BJ (cell line): ENCODE measurements around the gene RETREG1. TPM values are rescaled to one million over a fixed set of nuclear protein-coding genes. Genes with fewer than 3 reads are reported as not detected.

Source experiments
- CTCF ChIA-PET: fragments of 350-600 bp; formaldehyde crosslinking; extraction: SDS; loops from one replicate; lab custom pipeline; 2021; ENCODE audit warnings: antibody characterized with exemption, inconsistent platforms; lab: Yijun Ruan, JAX
- POLR2A ChIA-PET: fragments of 300-600 bp; sonication (Branson Sonifier 250); formaldehyde crosslinking; extraction: SDS; loops from one replicate; lab custom pipeline; 2021; ENCODE audit warnings: antibody characterized with exemption; lab: Charles Lee
- DNase-seq: peaks from one replicate; pipeline ENCODE4 v3.0.0-alpha.2; 2011; ENCODE audit warnings: low read depth
- H3K27me3 ChIP-seq: 2 replicates; pipeline ENCODE4 v1.6.0; 2011; ENCODE audit warnings: low read length; ENCODE audit not compliant: control insufficient read depth, insufficient read depth
- H3K36me3 ChIP-seq: 2 replicates; pipeline ENCODE4 v1.5.1; 2011; ENCODE audit warnings: low read length; ENCODE audit not compliant: control insufficient read depth, insufficient read depth
- H3K4me3 ChIP-seq: 2 replicates; pipeline ENCODE4 v1.5.1; 2011; ENCODE audit warnings: low read depth, mild to moderate bottlenecking, control low read depth, low read length
- polyA plus RNA-seq: library from polyadenylated mRNA; depleted of rRNA; stranded (reverse); fragments of >200 nt; gene quantifications from 2 replicates; pipeline ENCODE4 v1.2.3, GENCODE V29; 2011
- TF ChIP-seq, protein P1 (sequence below): IDR thresholded peaks from 2 replicates; pipeline ENCODE4 v1.5.1; 2011; ENCODE audit warnings: low read depth, mild to moderate bottlenecking, control low read depth, inconsistent platforms, low read length, moderate library complexity; ENCODE audit not compliant: insufficient read depth

Gene RETREG1
- polyA plus RNA-seq, 1 experiment = 0.04 TPM

DNA sequence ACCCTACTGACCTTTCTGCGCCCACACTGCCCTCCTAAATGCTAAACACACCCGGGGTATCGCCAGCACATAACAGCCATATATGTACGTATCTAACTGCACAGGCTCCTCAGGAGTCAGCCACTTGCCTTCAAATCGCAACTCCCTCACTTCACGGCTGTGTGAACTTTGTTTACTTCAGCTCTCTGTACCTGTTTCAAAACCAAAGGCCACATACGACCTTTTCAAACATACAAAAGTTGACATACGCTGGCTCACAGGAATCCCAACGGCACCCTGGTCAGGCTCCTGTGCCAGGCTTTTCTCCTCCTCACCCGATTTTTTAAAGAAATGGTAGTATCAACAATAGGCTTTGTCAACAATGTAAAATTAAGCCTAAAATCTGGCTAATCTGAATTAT lies 112.2 kb downstream of the RETREG1 start:
- H3K27me3 ChIP-seq = peaks cover 4% of the 10 kb centered on the region
- H3K4me3 ChIP-seq = no peak overlapping the region
- TF ChIP-seq, protein P1, sequence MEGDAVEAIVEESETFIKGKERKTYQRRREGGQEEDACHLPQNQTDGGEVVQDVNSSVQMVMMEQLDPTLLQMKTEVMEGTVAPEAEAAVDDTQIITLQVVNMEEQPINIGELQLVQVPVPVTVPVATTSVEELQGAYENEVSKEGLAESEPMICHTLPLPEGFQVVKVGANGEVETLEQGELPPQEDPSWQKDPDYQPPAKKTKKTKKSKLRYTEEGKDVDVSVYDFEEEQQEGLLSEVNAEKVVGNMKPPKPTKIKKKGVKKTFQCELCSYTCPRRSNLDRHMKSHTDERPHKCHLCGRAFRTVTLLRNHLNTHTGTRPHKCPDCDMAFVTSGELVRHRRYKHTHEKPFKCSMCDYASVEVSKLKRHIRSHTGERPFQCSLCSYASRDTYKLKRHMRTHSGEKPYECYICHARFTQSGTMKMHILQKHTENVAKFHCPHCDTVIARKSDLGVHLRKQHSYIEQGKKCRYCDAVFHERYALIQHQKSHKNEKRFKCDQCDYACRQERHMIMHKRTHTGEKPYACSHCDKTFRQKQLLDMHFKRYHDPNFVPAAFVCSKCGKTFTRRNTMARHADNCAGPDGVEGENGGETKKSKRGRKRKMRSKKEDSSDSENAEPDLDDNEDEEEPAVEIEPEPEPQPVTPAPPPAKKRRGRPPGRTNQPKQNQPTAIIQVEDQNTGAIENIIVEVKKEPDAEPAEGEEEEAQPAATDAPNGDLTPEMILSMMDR = no peak
- no peak for DNase-seq
- H3K36me3 ChIP-seq = no peaks in the 10 kb centered on the region
- ChIA-PET POLR2A (no interaction called here), CTCF (no interaction called here)

GRCh38 chr5:16502866-16503265 lies 113.9 kb downstream of the RETREG1 start:
- TF ChIP-seq, protein P1 = no peak
- Histone ChIP-seq H3K36me3 (no peaks in the 10 kb centered on the region), H3K27me3 (peaks cover 1% of the 10 kb centered on the region; the same call in 1 of the 2 replicates), H3K4me3 (no peak overlapping the region)
- CTCF ChIA-PET = interaction anchor here (0.6 to 1.0 kb wide), 2 partner anchors 14 to 574 kb away, joined by 3 read pairs; no protein-coding TSS in a partner anchor
- DNase-seq = no peak
- POLR2A ChIA-PET = no interaction called here

DNA sequence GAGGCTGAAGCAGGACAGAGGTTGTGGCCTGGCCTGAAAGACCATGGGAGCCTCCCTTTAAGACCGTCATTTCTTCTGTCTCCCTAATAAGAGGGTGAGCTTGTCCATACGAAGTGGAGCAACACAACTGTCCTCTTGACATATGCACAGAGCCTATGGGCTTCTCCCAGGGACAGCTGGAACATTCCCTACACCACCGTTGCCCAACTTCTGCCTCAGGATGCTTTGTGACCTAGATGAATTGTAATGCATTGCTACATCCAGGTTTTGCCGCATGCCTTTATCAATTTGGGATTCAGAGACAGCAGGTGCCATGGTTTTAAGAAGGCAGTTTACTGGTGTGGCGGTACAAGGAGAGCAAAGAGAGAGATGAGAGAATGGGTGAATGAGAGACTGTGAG lies 116.8 kb downstream of the RETREG1 start:
- no peak for DNase-seq
- Histone ChIP-seq H3K36me3 (no peaks in the 10 kb centered on the region), H3K27me3 (peaks cover 1% of the 10 kb centered on the region; the same call in 1 of the 2 replicates), H3K4me3 (no peak overlapping the region)
- CTCF ChIA-PET = interaction anchor here (1.3 kb wide), 2 partner anchors 10 to 49 kb away, joined by 3 to 5 read pairs; no protein-coding TSS in a partner anchor
- POLR2A ChIA-PET = no interaction called here
- TF ChIP-seq, protein P1 = no peak

- POLR2A ChIA-PET = no interaction called here
- peaks cover 1% of the 10 kb centered on the region; the same call in 1 of the 2 replicates for H3K27me3 ChIP-seq
- H3K4me3 ChIP-seq = no peak overlapping the region
- no peaks in the 10 kb centered on the region for H3K36me3 ChIP-seq
- CTCF ChIA-PET = interaction anchor here (1.1 to 2.3 kb wide), 3 partner anchors 9 to 54 kb away, joined by 3 to 7 read pairs (median 5); no protein-coding TSS in a partner anchor
- no peak for DNase-seq
- TF ChIP-seq, protein P1 = no peak
Observed at GRCh38 chr5:16497546-16497945, 119.3 kb downstream of the RETREG1 start.

- no peak for DNase-seq
- Histone ChIP-seq H3K27me3 (peaks cover under 1% of the 10 kb centered on the region; the same call in 1 of the 2 replicates), H3K4me3 (no peak overlapping the region), H3K36me3 (no peaks in the 10 kb centered on the region)
- ChIA-PET CTCF (interaction anchor here (7.1 kb wide), 1 partner anchor 56 kb away, joined by 166 read pairs; no protein-coding TSS in a partner anchor), POLR2A (no interaction called here)
- TF ChIP-seq, protein P1 = no peak
Observed at GRCh38 chr5:16493261-16493660, 123.5 kb downstream of the RETREG1 start.
